Thyroid gland (tissue), 4 donors: Measurements from ENCODE around the gene DCAF6. TPM values are rescaled to one million over a fixed set of nuclear protein-coding genes. Genes with fewer than 3 reads are reported as not detected.

ENCODE experiments used
- DNase-seq, 2 donors: peaks; one replicate each; pipeline ENCODE4 v3.0.0-alpha.2; 2019
- H3K27ac ChIP-seq, 3 donors: fragments of 200-600 bp; sonication (generic); 1 replicate in 2 of 3; 2 replicates in 1 of 3; pipeline ENCODE4 v1.5.1; 2016 to 2019; ENCODE audit warnings: mild to moderate bottlenecking in 1 of 3, moderate library complexity in 1 of 3
- H3K27me3 ChIP-seq: fragments of 200-600 bp; sonication (generic); one replicate; pipeline ENCODE4 v1.5.1; 2019
- H3K36me3 ChIP-seq, 2 donors: fragments of 200-600 bp; sonication (generic); one replicate each; pipeline ENCODE4 v1.5.1; 2016 to 2019
- H3K4me1 ChIP-seq, 2 donors: fragments of 200-600 bp; sonication (generic); one replicate each; pipeline ENCODE4 v1.5.1; 2017 to 2019
- H3K4me3 ChIP-seq, 3 donors: fragments of 200-600 bp; sonication (generic); replicated peaks in 1 of 3; 1 replicate in 2 of 3; 2 replicates in 1 of 3; pipeline ENCODE4 v1.5.1; 2016; ENCODE audit warnings: mild to moderate bottlenecking in 1 of 3
- H3K9me3 ChIP-seq: fragments of 200-600 bp; sonication (generic); one replicate; pipeline ENCODE4 v1.5.1; 2017
- POLR2A ChIP-seq, 2 donors: fragments of 450-650 bp; IDR thresholded peaks; one replicate each; pipeline ENCODE4 v1.6.1; 2017; ENCODE audit warnings: antibody characterized with exemption in 2 of 2, mild to moderate bottlenecking in 2 of 2, moderate library complexity in 1 of 2
- WGBS, 2 donors: methylation state at CpG; one replicate each; pipeline ENCODE4 v1.1.5; 2017; 5-methylcytosine and 5-hydroxymethylcytosine counted together
- intact Hi-C: fragments of 100-400 bp; cut with DNase I; formaldehyde crosslinking; loops from one replicate; pipeline ENCODE4 v1.15.1; 2023
- total RNA-seq, 4 donors: library from RNA; depleted of rRNA; stranded (reverse); fragments of >200 nt; gene quantifications; one replicate each; pipeline ENCODE4 v1.2.3, GENCODE V29; 2016
- TF ChIP-seq, protein P1 (sequence below), 6 experiments: fragments of 200-600 bp in 3 of 6; fragments of 450-650 bp in 3 of 6; sonication (generic) in 3 of 6; IDR thresholded peaks; one replicate each; pipeline ENCODE4 v1.5.1; 2016 to 2019; ENCODE audit warnings: antibody characterized with exemption in 6 of 6, mild to moderate bottlenecking in 2 of 6, inconsistent platforms in 1 of 6, moderate library complexity in 1 of 6

Gene DCAF6
- total RNA-seq, 4 donors from 2014 or later, result 73.7 to 88.7 (median 79.2) TPM

DNA sequence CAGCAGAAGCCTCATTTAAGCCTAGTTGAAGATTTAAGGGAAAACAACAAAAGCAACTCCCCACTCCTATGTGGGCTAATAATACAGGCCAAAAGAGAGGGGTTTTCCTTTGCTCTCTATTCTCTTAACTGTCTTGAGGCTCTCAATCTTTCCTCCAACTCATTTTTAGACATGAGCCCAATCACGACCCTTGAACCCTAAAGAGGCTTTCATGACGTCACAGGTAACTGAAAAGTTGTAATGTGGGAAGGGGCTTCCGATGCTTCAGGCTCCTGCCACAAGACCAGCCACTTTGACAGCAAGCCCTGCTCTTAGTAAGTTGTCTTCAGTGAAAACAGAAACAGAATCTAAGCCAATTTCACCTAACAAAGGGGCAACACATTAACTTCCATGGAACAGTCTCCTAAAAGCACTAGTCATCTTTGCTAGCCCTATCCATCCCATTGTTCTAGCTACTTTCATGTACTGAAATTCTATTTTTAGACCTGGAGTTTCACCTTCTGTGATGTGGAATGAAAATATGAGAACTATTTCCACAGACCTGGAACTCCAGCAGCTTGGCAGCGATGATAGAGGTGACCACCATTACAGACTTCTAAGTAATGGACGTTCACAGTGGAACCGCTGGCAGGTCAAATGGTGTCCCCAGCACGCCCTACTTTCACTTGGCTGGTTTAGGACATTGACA is 164.0 kb downstream of the DCAF6 start:
- WGBS, 2 donors, result 93 to 97% methylated on average over 7 of the region's 7 CpGs
- Histone ChIP-seq H3K4me3 (no peak overlapping the region), H3K9me3 (no peaks in the 10 kb centered on the region), H3K27me3 (no peaks in the 10 kb centered on the region), H3K4me1 (no peaks in the 10 kb centered on the region), H3K36me3 (no peaks in the 10 kb centered on the region), H3K27ac (no peak overlapping the region)
- TF ChIP-seq, protein P1, sequence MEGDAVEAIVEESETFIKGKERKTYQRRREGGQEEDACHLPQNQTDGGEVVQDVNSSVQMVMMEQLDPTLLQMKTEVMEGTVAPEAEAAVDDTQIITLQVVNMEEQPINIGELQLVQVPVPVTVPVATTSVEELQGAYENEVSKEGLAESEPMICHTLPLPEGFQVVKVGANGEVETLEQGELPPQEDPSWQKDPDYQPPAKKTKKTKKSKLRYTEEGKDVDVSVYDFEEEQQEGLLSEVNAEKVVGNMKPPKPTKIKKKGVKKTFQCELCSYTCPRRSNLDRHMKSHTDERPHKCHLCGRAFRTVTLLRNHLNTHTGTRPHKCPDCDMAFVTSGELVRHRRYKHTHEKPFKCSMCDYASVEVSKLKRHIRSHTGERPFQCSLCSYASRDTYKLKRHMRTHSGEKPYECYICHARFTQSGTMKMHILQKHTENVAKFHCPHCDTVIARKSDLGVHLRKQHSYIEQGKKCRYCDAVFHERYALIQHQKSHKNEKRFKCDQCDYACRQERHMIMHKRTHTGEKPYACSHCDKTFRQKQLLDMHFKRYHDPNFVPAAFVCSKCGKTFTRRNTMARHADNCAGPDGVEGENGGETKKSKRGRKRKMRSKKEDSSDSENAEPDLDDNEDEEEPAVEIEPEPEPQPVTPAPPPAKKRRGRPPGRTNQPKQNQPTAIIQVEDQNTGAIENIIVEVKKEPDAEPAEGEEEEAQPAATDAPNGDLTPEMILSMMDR (IDR thresholded peaks at IDR 0.05), result no peak
- TF ChIP-seq POLR2A (IDR thresholded peaks at IDR 0.05), result no peak
- intact Hi-C loops, result no loop called here
- DNase-seq, result no peak

DNA sequence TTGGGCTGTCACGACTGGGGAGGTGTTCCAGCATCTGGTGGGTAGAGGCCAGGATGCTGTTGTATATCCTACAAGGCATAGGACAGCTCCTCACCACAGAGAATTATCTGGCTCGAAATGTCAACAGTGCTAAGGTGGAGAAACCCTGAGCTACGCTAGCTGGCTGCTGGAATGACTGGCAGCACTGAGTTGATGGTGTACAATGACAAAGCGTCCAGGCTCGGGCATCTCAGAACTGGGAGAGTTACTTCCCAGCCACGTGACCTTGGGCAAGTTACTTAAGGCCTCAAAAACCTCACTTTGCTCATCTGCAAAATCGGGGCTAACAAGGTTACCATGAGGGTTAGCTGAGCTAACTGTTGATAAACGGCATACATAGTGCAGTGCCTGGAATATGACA is 164.9 kb downstream of the DCAF6 start:
- H3K27me3 ChIP-seq, result no peaks in the 10 kb centered on the region
- no peaks in the 10 kb centered on the region for H3K36me3 ChIP-seq
- no peak for DNase-seq
- intact Hi-C loops, result no loop called here
- H3K9me3 ChIP-seq, result no peaks in the 10 kb centered on the region
- no peaks in the 10 kb centered on the region for H3K4me1 ChIP-seq
- no peak for TF ChIP-seq POLR2A (IDR thresholded peaks at IDR 0.05)
- TF ChIP-seq, protein P1 (IDR thresholded peaks at IDR 0.05), result no peak
- WGBS, 2 donors, result 92 to 96% methylated on average over 8 of the region's 8 CpGs
- no peak overlapping the region for H3K27ac ChIP-seq
- H3K4me3 ChIP-seq, result no peak overlapping the region

DNA sequence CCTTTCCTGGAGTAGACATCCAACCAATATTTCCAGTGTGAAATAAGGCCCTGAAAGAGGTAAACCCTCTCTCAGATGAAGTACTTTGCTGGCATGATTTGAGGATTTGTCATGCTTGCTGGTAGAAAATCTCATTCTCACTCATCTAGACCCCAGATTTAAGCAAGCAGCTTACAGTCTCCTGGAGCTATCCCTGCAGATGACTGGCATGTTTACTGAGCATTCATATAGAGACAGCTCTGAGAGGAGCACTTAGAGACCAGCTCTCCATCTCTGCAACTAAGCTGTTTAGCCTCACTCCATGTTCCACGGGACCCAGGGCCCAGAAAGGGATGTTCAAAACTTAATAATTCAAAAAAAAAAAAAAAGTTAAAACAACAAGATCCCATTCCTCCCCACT is 166.0 kb downstream of the DCAF6 start:
- Histone ChIP-seq H3K4me1 (no peaks in the 10 kb centered on the region), H3K4me3 (no peak overlapping the region), H3K27ac (no peak overlapping the region), H3K36me3 (no peaks in the 10 kb centered on the region), H3K27me3 (no peaks in the 10 kb centered on the region), H3K9me3 (no peaks in the 10 kb centered on the region)
- DNase-seq, result no peak
- intact Hi-C loops, result no loop called here
- WGBS, 2 donors, result 77 to 90% methylated on average over 1 of the region's 1 CpG
- TF ChIP-seq POLR2A (IDR thresholded peaks at IDR 0.05), result no peak
- TF ChIP-seq, protein P1 (IDR thresholded peaks at IDR 0.05), result no peak

DNA sequence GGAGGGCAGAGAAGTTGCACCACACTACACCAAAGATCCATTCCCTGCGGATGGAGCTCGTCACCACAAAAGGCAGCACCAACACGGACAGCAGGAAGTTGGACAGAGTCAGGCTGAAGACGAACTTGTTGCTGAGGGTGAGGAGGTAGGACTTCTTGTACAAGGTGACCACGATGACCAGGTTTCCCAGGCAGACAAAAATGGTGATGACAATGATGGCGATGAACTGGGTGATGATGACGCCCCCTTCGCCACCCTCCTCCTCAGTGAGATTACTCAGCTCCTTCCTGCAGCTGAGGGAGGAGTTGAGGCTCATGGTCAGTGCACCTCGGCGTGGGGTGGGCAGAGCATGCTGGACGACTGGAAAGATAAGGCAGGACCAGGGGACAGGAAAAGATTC is 168.1 kb downstream of the DCAF6 start:
- TF ChIP-seq POLR2A (IDR thresholded peaks at IDR 0.05), result no peak
- TF ChIP-seq, protein P1 (IDR thresholded peaks at IDR 0.05), result no peak
- Histone ChIP-seq H3K4me1 (no peaks in the 10 kb centered on the region), H3K27ac (no peak overlapping the region), H3K36me3 (no peaks in the 10 kb centered on the region), H3K4me3 (no peak overlapping the region), H3K27me3 (no peaks in the 10 kb centered on the region), H3K9me3 (no peaks in the 10 kb centered on the region)
- intact Hi-C loops, result no loop called here
- no peak for DNase-seq
- 89 to 91% methylated on average over 11 of the region's 11 CpGs for WGBS, 2 donors

DNA sequence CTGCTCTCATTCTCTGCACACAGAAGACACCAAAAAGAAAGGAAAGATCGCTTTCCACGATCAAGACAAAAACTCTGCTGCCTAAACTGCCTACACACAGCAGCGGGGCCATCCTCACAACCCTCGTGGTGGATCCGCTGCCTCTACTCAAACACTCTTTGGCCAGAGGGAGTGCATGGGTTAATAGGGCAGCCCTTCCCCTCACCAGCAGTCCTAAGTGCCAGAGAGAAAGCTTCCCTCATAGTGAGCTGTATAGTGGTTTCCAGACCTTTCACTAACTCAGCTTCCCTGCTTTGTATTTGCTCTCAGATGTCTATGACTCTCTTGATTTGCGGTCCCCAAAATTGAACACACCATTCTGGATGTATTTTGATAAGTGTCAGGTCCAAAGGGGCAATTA is 169.4 kb downstream of the DCAF6 start:
- intact Hi-C loops, result no loop called here
- H3K27ac ChIP-seq, result no peak overlapping the region
- WGBS, 2 donors, result 90 to 95% methylated on average over 6 of the region's 6 CpGs
- no peak for DNase-seq
- no peaks in the 10 kb centered on the region for H3K27me3 ChIP-seq
- no peaks in the 10 kb centered on the region for H3K36me3 ChIP-seq
- TF ChIP-seq, protein P1 (IDR thresholded peaks at IDR 0.05), result no peak
- no peak for TF ChIP-seq POLR2A (IDR thresholded peaks at IDR 0.05)
- no peaks in the 10 kb centered on the region for H3K9me3 ChIP-seq
- H3K4me3 ChIP-seq, result no peak overlapping the region
- H3K4me1 ChIP-seq, result no peaks in the 10 kb centered on the region
